GM19467 (cell line): ENCODE measurements around the gene SECTM1.
A peak's percentile ranks its signal among the peaks of the same experiment; 100 is the strongest.

Experiments
- ATAC-seq: cut with Tn5 transposase; IDR thresholded peaks from one replicate; pipeline ENCODE4 v1.9.1; 2021; ENCODE audit warnings: mild to moderate bottlenecking, moderate library complexity; ENCODE audit not compliant: unreplicated experiment

SECTM1 gene

GRCh38 chr17:82301916-82302567, 31.5 kb downstream of the SECTM1 start:
- ATAC-seq: no peak

- no peak for ATAC-seq
Observed at GRCh38 chr17:82301300-82301915, 32.2 kb downstream of the SECTM1 start.

- ATAC-seq: no peak
Observed at GRCh38 chr17:82300707-82301270, 32.8 kb downstream of the SECTM1 start.

GRCh38 chr17:82300228-82300627, 33.3 kb downstream of the SECTM1 start:
- no peak for ATAC-seq

GRCh38 chr17:82299452-82299851, 34.1 kb downstream of the SECTM1 start:
- no peak for ATAC-seq

GRCh38 chr17:82298538-82299421, 34.8 kb downstream of the SECTM1 start:
- no peak for ATAC-seq

GRCh38 chr17:82297714-82298537, 35.6 kb downstream of the SECTM1 start:
- ATAC-seq: peak; percentile 44

- ATAC-seq: no peak
Observed at GRCh38 chr17:82297280-82297713, 36.3 kb downstream of the SECTM1 start.

GRCh38 chr17:82296511-82297279, 36.9 kb downstream of the SECTM1 start:
- no peak for ATAC-seq

GRCh38 chr17:82295472-82295814, 38.1 kb downstream of the SECTM1 start:
- no peak for ATAC-seq

- ATAC-seq: no peak
Observed at GRCh38 chr17:82294064-82294773, 39.3 kb downstream of the SECTM1 start.

GRCh38 chr17:82292251-82293154, 41.1 kb downstream of the SECTM1 start:
- ATAC-seq: peak; percentile 94

- no peak for ATAC-seq
Observed at GRCh38 chr17:82291582-82292250, 41.9 kb downstream of the SECTM1 start.

- no peak for ATAC-seq
Observed at GRCh38 chr17:82287868-82288801, 45.4 kb downstream of the SECTM1 start.

GRCh38 chr17:82287013-82287867, 46.3 kb downstream of the SECTM1 start:
- no peak for ATAC-seq

- ATAC-seq: no peak
Observed at GRCh38 chr17:82285141-82285540, 48.4 kb downstream of the SECTM1 start.
